Measurements from ENCODE around the gene DIS3L2.
"Not testable (repeated sequence)": the region's sequence is repeated elsewhere in the genome, so short reads cannot be mapped to it uniquely, and the experiment has no call there.

Gene DIS3L2

DNA sequence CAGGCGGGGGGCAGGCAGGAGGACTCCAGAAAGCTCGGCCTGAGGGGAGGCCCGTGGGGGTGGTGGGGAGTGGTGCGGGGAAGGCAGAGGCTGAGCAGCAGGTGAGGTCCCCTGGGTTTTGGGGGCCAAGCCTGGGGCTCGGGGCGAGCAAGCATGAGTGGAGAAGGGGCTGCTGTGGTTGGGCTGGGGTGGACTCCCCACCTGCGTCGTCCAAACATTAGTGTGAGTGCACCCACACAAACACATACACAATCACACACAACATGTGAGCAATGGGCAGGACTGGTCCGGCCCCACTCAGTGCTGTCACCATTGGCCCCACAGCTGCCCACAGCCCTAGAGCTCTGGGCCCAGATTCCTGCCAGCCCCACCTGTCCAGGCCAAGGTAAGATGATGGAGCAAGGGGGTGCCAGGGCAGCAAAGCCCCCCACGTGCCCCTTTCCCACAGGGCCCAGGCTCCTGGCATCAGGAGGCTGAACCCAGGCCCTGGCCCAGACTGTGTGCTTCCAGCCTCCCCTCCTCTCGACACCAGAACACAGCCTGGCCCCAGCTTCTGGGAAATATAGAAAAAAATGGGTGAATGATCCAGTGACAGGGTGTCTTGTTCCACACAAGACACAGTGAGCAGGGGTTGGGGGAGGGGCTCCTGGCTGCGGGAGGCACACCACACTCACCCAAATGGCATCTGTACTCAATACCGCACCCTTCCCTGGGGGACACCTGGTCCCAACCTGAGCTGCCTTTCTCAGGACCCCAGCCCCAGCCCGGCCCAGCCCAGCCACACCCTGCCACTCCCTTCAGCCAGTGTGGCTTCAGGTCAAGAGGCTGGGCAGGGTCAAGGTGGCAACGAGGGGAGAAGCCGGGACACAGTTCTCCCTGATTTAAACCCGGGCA lies 416.6 kb downstream of the DIS3L2 start:
- DNase-seq = no peak

DNA sequence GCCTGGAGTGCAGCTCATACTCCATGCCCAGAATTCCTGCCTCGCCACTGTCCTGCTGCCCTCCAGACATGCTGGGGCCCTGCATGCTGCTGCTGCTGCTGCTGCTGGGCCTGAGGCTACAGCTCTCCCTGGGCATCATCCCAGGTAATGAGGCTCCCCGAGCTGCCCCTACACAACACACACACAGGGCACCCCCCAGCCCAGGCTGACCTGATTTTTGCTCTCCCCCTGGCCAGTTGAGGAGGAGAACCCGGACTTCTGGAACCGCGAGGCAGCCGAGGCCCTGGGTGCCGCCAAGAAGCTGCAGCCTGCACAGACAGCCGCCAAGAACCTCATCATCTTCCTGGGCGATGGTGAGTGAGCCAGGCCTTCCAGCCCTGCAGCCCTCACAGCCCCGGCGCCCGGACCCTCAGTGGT lies 417.2 kb downstream of the DIS3L2 start, which contains the start of gene ALPP:
Gene ALPP, plus strand, starts transcription at position 17 of the 417 bp plus-strand sequence. Its CDS starts 52 bp downstream, at position 69.
- not testable (repeated sequence) for DNase-seq

DNA sequence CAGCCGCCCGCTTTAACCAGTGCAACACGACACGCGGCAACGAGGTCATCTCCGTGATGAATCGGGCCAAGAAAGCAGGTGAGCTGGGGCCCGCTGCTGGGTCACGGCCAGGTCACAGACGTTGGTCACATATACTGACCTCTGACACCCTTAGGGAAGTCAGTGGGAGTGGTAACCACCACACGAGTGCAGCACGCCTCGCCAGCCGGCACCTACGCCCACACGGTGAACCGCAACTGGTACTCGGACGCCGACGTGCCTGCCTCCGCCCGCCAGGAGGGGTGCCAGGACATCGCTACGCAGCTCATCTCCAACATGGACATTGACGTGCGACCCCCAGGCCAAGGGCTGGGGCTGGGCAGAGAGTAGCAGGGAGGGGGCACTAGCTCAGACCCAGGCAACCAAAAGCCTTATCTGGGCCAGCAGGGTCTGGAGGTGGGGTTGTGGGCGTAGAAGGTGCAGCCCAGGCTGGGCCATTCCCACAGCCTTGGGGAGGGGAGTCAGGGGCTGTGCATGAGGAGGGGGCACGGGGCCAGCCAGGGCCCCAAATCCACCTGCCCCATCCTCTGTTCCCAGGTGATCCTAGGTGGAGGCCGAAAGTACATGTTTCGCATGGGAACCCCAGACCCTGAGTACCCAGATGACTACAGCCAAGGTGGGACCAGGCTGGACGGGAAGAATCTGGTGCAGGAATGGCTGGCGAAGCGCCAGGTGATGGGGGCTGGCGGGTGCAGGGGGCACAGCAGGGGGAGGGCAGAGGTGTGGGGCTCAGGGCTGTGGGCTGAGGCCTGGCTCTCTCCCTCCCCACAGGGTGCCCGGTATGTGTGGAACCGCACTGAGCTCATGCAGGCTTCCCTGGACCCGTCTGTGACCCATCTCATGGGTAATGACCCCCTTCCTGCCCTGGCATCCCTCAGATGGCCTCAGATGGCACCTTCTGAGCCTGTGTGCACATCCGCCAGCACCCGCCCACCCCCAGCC lies 418.4 kb downstream of the DIS3L2 start:
- not testable (repeated sequence) for DNase-seq

DNA sequence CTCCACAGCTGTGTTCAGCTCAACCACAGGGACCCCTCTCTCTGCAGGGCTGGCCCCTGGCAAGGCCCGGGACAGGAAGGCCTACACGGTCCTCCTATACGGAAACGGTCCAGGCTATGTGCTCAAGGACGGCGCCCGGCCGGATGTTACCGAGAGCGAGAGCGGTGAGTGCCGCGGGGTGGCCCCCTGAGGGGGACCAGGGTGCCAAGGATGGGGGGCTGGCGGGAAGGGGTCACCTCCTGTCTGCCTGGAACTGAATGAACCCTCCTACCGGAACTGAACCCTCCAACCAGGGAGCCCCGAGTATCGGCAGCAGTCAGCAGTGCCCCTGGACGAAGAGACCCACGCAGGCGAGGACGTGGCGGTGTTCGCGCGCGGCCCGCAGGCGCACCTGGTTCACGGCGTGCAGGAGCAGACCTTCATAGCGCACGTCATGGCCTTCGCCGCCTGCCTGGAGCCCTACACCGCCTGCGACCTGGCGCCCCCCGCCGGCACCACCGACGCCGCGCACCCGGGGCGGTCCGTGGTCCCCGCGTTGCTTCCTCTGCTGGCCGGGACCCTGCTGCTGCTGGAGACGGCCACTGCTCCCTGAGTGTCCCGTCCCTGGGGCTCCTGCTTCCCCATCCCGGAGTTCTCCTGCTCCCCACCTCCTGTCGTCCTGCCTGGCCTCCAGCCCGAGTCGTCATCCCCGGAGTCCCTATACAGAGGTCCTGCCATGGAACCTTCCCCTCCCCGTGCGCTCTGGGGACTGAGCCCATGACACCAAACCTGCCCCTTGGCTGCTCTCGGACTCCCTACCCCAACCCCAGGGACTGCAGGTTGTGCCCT lies 419.9 kb downstream of the DIS3L2 start:
- DNase-seq = not testable (repeated sequence)

DNA sequence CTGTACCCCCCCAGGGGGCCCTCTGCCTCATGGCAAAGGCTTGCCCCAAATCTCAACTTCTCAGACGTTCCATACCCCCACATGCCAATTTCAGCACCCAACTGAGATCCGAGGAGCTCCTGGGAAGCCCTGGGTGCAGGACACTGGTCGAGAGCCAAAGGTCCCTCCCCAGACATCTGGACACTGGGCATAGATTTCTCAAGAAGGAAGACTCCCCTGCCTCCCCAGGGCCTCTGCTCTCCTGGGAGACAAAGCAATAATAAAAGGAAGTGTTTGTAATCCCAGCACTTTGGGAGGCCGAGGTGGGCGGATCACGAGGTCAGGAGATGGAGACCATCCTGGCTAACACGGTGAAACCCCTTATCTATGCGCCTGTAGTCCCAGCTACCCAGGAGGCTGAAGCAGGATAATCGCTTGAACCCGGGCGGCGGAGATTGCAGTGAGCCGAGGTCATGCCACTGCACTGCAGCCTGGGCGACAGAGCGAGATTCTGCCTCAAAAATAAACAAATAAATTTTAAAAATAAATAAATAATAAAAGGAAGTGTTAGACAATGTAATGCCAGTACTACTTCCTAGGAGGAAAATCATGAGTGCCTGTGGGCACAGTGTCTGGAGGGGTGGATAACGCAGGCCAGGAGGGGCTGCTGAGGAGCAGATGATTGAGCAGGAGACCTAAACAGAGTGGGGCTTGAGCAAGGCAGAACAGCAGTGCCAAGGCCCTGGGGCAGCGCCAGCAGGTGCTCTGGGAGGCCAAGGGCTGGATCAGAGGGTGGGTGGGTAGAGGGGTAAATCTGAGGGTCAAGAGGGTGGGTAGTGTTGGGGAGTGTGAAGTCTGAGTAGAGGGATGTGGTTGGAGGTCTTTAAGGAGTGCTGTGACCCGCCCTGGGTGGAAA lies 421.1 kb downstream of the DIS3L2 start:
- no peak for DNase-seq

DNA sequence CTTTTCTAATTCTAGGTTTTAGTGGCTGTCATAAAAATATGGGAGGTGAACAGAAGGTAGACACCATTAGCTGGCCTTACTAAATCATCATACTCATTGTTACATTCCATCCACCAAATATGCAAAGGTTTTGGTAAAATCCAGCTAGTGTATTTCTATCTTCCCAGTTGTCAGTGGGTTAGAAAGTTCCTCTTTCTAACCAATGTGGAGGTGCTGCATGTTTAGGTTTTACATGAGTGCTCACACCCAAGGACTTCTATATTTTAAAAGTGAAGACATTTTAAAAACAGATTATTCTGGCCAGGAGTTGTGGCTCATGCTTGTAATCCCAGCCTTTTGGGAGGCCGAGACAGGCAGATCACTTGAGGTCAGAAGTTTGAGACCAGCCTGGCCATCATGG lies 423.0 kb downstream of the DIS3L2 start:
- no peak for DNase-seq

DNA sequence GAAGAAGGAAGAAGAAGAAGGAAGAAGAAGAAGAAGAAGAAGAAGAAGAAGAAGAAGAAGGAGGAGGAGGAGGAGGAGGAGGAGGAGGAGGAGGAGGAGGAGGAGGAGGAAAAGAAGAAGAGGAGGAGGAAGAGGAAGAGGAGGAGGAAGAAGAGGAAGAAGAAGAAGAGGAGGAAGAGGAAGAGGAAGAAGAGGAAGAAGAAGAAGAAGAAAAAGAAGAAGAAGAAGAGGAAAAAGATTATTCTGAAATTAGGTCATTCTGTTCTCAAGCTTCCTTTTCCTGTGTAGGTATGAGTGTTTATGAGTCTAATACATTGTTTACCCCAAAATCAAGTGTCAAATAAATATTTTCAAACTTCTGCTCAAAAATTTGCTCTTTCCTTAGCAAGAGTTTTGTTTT lies 423.5 kb downstream of the DIS3L2 start:
- DNase-seq = not testable (repeated sequence)

DNA sequence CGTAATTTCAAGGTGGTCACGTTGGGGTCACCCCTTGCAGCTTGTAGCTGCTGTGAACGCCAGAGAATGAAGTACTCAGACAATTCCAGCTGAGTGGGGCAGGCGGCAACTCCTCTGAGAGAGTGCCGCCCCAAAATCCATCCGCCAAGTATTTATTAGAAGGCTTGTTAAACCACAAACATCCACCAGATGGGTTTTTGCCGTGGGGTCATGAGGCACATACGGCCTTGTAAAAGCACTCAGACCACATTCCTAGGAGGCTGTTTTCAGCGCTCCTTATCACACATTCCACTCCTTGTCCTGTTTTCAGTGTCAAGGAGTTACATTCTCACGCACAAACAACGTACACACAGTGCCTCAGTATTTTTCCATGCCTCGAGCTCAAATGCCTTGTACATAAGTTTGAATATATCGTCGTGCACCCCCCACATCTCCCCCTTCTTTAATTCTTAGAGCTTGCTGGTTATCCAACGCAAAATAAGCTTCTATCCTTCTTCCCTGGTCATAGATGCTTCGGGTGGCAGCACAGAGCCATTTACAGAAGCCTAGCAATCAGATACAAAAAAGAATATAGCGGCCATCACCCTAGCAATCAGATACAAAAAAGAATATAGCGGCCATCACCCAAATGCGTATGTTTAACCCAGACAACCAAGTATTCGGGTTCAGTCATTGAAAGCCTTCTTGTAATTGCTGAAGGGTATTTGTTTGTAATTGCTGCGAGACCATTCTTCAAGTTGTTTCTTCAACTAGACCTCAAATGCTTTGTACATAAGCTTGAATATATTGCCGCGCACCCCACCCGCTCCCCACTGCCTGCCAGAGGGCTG lies 424.4 kb downstream of the DIS3L2 start:
- no peak for DNase-seq

DNA sequence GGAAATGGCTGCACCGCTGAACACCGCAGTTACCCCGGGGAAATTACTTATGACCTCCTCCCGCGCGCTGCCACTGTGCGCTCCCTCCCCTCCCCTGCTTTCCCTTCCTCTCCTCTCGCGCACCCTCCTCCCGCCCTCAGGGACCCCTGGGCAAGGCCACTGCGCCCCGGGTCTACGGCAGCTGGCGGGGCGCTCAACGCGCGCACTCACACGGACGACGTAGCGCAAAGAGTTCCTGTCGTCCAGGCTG lies 424.9 kb downstream of the DIS3L2 start:
- DNase-seq = no peak

Data from NCI-H1694 (cell line).